HFFc6 (cell line): ENCODE measurements around the gene ST7L. TPM values are rescaled to one million over a fixed set of nuclear protein-coding genes. Genes with fewer than 3 reads are reported as not detected.

ENCODE experiments used
- DNase-seq: peaks from one replicate; pipeline ENCODE4 v3.0.0-alpha.2; 2018
- H3K27ac Mint-ChIP-seq: 2 replicates; pipeline ENCODE4 v1.8.0; 2020; ENCODE audit warnings: mild to moderate bottlenecking, mixed read lengths
- H3K27me3 Mint-ChIP-seq: 2 replicates; pipeline ENCODE4 v1.8.0; 2021; ENCODE audit warnings: mild to moderate bottlenecking, moderate library complexity, mixed read lengths; ENCODE audit not compliant: insufficient read depth
- H3K36me3 Mint-ChIP-seq: 2 replicates; pipeline ENCODE4 v1.8.0; 2021; ENCODE audit warnings: low read depth, mixed read lengths
- H3K4me1 Mint-ChIP-seq: 2 replicates; pipeline ENCODE4 v1.8.0; 2020; ENCODE audit warnings: low read depth, mixed read lengths
- H3K4me3 Mint-ChIP-seq: 2 replicates; pipeline ENCODE4 v1.8.0; 2020; ENCODE audit warnings: mild to moderate bottlenecking, moderate library complexity, mixed read lengths
- H3K9me3 Mint-ChIP-seq: 2 replicates; pipeline ENCODE4 v1.8.0; 2020; ENCODE audit warnings: mild to moderate bottlenecking, mixed read lengths
- total RNA-seq, 6 experiments: library from RNA; stranded (reverse); fragmentation: NEBNext Ultra II Directional; extraction: Animal tissue kit (Norgen Biotek cat#: 25700); gene quantifications; 2 replicates in 1 of 6; 3 replicates in 5 of 6; pipeline ENCODE4 v1.2.3, GENCODE V29; 2021
- TF ChIP-seq, protein P1 (sequence below): fragments of 200-600 bp; sonication (generic); IDR thresholded peaks from 2 replicates; pipeline ENCODE4 v1.5.0; 2021; ENCODE audit warnings: antibody characterized with exemption, mild to moderate bottlenecking

Gene ST7L
- total RNA-seq, 6 experiments from 2014 or later, result 20.2 to 24.5 (median 23.7) TPM

DNA sequence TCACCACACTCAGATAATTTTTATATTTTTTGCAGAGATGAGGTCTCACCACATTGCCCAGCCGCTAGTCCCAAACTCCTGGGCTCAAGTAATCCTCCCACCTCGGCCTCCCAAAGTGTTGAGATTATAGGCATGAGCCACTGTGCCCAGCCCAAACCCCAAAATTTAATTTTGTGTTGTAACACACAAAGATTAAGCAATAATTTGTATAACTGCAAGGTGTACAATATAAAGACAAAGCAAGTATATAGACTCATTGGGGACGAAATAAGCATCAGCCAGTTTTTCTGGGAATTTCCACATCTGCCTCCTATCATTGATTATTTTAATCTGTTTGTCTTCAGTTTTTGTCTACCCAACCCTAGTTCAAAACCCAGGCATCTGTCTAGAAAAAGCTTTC, 42.7 kb downstream of the ST7L start:
- Mint-ChIP-seq H3K27ac (peak overlapping the region; percentile 62; the same call in 1 of the 2 replicates), H3K9me3 (no peaks in the 10 kb centered on the region)
- no peak for DNase-seq

DNA sequence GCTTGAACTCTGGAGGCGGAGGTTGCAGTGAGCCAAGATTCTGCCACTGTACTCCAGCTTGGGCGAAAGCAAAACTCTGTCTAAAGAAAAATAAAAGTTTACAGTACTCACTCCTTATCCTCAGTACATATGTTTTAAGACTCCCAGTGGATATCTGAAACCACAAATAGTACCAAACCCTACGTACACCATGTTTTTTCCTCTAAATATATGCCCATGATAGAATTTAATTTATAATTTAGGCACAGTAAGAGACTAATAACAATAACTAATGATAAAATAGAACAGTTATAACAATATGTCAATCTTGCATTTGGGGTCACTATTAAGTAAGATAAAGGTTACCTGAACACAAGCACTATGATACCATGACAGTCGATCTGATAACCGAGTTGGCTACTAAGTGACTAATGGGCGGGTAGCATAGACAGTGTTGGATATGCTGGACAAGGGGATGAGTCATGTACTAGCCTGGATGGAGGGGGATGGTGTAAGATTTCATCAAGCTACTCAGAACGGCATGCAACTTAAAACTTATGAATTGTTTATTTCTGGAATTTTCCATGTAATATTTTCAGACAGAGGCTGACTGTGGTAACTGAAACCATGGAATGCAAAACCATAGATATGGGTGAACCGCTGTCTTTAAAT, 43.7 kb downstream of the ST7L start:
- Mint-ChIP-seq H3K9me3 (no peaks in the 10 kb centered on the region), H3K27me3 (no peaks in the 10 kb centered on the region), H3K4me1 (peaks cover 23% of the 10 kb centered on the region), H3K27ac (peak overlapping the region; percentile 62), H3K4me3 (no peak overlapping the region; the same call in 1 of the 2 replicates), H3K36me3 (peaks cover 34% of the 10 kb centered on the region)
- TF ChIP-seq, protein P1, sequence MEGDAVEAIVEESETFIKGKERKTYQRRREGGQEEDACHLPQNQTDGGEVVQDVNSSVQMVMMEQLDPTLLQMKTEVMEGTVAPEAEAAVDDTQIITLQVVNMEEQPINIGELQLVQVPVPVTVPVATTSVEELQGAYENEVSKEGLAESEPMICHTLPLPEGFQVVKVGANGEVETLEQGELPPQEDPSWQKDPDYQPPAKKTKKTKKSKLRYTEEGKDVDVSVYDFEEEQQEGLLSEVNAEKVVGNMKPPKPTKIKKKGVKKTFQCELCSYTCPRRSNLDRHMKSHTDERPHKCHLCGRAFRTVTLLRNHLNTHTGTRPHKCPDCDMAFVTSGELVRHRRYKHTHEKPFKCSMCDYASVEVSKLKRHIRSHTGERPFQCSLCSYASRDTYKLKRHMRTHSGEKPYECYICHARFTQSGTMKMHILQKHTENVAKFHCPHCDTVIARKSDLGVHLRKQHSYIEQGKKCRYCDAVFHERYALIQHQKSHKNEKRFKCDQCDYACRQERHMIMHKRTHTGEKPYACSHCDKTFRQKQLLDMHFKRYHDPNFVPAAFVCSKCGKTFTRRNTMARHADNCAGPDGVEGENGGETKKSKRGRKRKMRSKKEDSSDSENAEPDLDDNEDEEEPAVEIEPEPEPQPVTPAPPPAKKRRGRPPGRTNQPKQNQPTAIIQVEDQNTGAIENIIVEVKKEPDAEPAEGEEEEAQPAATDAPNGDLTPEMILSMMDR, result no peak
- peak; percentile 90 for DNase-seq

More for the DNA sequence above, 42.7 kb downstream of the ST7L start:
- Mint-ChIP-seq H3K4me1 (peaks cover 27% of the 10 kb centered on the region), H3K27me3 (no peaks in the 10 kb centered on the region), H3K4me3 (no peak overlapping the region), H3K36me3 (peaks cover 38% of the 10 kb centered on the region)
- TF ChIP-seq, protein P1, result no peak

DNA sequence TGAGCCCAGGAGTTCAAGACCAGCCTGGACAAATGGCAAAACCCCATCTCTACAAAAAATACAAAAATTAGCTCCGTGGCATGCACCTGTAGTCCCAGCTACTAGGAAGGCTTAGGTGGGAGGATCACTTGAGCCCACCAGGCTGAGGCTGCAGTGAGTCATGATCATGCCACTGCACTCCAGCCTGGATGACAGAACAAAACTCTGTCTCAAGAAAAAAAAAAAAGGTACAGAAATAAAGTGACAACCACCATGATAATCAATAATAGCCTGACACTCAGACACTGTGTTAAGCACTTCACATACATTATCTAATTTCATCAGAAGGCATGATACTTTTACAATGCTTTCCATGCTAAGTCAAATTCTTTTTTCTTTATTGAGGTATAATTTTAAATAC, 53.1 kb downstream of the ST7L start:
- Mint-ChIP-seq H3K4me3 (no peak overlapping the region), H3K4me1 (no peaks in the 10 kb centered on the region), H3K9me3 (no peaks in the 10 kb centered on the region), H3K27ac (no peak overlapping the region), H3K36me3 (peaks cover 14% of the 10 kb centered on the region), H3K27me3 (no peaks in the 10 kb centered on the region)
- DNase-seq, result no peak
- TF ChIP-seq, protein P1, result no peak

DNA sequence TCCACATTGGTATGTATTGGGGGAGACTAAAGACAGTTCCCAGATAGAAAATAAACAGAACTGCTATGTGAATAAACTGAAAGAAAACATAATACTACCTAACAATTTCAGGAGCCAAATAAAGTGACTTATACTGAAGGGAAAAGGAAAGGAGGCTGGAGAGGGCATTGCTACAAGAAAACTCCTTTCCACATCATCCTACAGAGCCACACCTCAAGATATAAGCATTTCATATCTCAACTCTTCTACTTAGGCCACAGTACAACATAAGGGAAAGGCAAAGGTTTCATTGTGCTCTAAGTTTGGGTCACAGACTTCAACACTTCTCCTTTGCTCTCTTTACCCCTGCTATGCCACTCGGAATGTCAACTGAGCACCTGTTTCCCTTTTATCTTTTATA, 54.9 kb downstream of the ST7L start:
- Mint-ChIP-seq H3K27ac (no peak overlapping the region), H3K4me1 (no peaks in the 10 kb centered on the region), H3K27me3 (no peaks in the 10 kb centered on the region), H3K4me3 (no peak overlapping the region), H3K9me3 (no peaks in the 10 kb centered on the region), H3K36me3 (peaks cover 12% of the 10 kb centered on the region)
- no peak for DNase-seq
- TF ChIP-seq, protein P1, result no peak

DNA sequence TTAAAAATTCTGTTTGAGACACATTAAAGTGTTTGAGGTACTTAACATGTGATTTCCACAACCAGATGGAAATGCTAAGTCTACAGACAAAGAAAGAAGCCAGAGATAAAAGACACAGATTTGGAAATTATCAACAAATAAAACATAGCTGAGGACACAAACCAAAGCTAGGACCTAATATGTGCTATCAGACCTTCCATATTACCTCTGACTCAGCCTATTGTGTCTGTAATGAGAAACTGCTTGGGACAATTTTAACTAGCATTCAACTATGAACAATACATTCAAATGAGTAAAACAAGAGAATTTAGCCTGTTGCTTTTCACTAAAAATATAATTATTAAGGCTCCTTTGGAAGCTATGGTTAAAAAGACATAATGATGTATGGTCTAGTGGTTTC, 55.6 kb downstream of the ST7L start:
- H3K36me3 Mint-ChIP-seq, result peaks cover 11% of the 10 kb centered on the region
- no peaks in the 10 kb centered on the region for H3K9me3 Mint-ChIP-seq
- no peak overlapping the region for H3K4me3 Mint-ChIP-seq
- H3K27me3 Mint-ChIP-seq, result no peaks in the 10 kb centered on the region
- no peaks in the 10 kb centered on the region for H3K4me1 Mint-ChIP-seq
- TF ChIP-seq, protein P1, result no peak
- H3K27ac Mint-ChIP-seq, result no peak overlapping the region
- no peak for DNase-seq
